ENCODE data around the gene S100A3.

GRCh38 chr1:153520818-153521476 lies 28.1 kb downstream of the S100A3 start:
- TF ChIP-seq ESRRA (CRISPR knock-in tag; IDR thresholded peaks at IDR 0.05; ENCODE audit: borderline replicate concordance) (no peak), NFATC4 (CRISPR knock-in tag; IDR thresholded peaks at IDR 0.05) (no peak), AFF4 (CRISPR knock-in tag; IDR thresholded peaks at IDR 0.05; ENCODE audit: borderline replicate concordance) (no peak), HMGA2 (CRISPR knock-in tag; IDR thresholded peaks at IDR 0.05) (no peak), ZBTB21 (CRISPR knock-in tag; IDR thresholded peaks at IDR 0.05; ENCODE audit: borderline replicate concordance) (no peak), MXD4 (CRISPR knock-in tag; IDR thresholded peaks at IDR 0.05; ENCODE audit: borderline replicate concordance) (no peak), ZNF512 (CRISPR knock-in tag; IDR thresholded peaks at IDR 0.05; ENCODE audit: borderline replicate concordance) (no peak), NR1H2 (CRISPR knock-in tag; IDR thresholded peaks at IDR 0.05) (no peak), TEAD4 (CRISPR knock-in tag; IDR thresholded peaks at IDR 0.05) (no peak)
- TF ChIP-seq, protein P1, sequence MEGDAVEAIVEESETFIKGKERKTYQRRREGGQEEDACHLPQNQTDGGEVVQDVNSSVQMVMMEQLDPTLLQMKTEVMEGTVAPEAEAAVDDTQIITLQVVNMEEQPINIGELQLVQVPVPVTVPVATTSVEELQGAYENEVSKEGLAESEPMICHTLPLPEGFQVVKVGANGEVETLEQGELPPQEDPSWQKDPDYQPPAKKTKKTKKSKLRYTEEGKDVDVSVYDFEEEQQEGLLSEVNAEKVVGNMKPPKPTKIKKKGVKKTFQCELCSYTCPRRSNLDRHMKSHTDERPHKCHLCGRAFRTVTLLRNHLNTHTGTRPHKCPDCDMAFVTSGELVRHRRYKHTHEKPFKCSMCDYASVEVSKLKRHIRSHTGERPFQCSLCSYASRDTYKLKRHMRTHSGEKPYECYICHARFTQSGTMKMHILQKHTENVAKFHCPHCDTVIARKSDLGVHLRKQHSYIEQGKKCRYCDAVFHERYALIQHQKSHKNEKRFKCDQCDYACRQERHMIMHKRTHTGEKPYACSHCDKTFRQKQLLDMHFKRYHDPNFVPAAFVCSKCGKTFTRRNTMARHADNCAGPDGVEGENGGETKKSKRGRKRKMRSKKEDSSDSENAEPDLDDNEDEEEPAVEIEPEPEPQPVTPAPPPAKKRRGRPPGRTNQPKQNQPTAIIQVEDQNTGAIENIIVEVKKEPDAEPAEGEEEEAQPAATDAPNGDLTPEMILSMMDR (IDR thresholded peaks at IDR 0.05): no peak
